Measurements from ENCODE around the gene ABLIM3. TPM values are rescaled to one million over a fixed set of nuclear protein-coding genes. Genes with fewer than 3 reads are reported as not detected.
A peak's percentile ranks its signal among the peaks of the same experiment; 100 is the strongest.

Gene ABLIM3
- total and polyA plus RNA-seq, 9 donors = 1.7 to 26.4 (median 6.2) TPM

GRCh38 chr5:149228618-149229297 is 87.5 kb downstream of the ABLIM3 start:
- H3K27ac ChIP-seq = no peak overlapping the region

GRCh38 chr5:149229298-149229937 is 88.1 kb downstream of the ABLIM3 start:
- 51 to 54% (median 53%) methylated on average over 6 of the region's 6 CpGs for WGBS, 3 donors
- no peak overlapping the region for H3K27ac ChIP-seq
- intact Hi-C loops (cut with DNase I) = loop anchor here in 1 of 4 donors (5.0 kb wide), 1 partner anchor 87 kb away; the partner anchor contains the start of gene ABLIM3
- TF ChIP-seq, protein P1, sequence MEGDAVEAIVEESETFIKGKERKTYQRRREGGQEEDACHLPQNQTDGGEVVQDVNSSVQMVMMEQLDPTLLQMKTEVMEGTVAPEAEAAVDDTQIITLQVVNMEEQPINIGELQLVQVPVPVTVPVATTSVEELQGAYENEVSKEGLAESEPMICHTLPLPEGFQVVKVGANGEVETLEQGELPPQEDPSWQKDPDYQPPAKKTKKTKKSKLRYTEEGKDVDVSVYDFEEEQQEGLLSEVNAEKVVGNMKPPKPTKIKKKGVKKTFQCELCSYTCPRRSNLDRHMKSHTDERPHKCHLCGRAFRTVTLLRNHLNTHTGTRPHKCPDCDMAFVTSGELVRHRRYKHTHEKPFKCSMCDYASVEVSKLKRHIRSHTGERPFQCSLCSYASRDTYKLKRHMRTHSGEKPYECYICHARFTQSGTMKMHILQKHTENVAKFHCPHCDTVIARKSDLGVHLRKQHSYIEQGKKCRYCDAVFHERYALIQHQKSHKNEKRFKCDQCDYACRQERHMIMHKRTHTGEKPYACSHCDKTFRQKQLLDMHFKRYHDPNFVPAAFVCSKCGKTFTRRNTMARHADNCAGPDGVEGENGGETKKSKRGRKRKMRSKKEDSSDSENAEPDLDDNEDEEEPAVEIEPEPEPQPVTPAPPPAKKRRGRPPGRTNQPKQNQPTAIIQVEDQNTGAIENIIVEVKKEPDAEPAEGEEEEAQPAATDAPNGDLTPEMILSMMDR (IDR thresholded peaks at IDR 0.05) = no peak
- no peak for TF ChIP-seq EP300 (IDR thresholded peaks at IDR 0.05)
- TF ChIP-seq POLR2A (IDR thresholded peaks at IDR 0.05) = no peak
- no peaks in the 10 kb centered on the region for H3K4me1 ChIP-seq (ENCODE audit: insufficient read depth)
- no peaks in the 10 kb centered on the region for H3K36me3 ChIP-seq
- no peaks in the 10 kb centered on the region for H3K27me3 ChIP-seq
- no peaks in the 10 kb centered on the region for H3K9me3 ChIP-seq
- no peak for DNase-seq
- H3K4me3 ChIP-seq = no peak overlapping the region

More at GRCh38 chr5:149228618-149229297, 87.5 kb downstream of the ABLIM3 start:
- intact Hi-C loops (cut with DNase I) = loop anchor here in 1 of 4 donors (5.0 kb wide), 1 partner anchor 86 kb away; the partner anchor contains the start of gene ABLIM3
- Histone ChIP-seq H3K9me3 (no peaks in the 10 kb centered on the region), H3K4me3 (no peak overlapping the region), H3K36me3 (no peaks in the 10 kb centered on the region), H3K27me3 (no peaks in the 10 kb centered on the region), H3K4me1 (ENCODE audit: insufficient read depth) (no peaks in the 10 kb centered on the region)
- no peak for TF ChIP-seq EP300 (IDR thresholded peaks at IDR 0.05)
- TF ChIP-seq, protein P1 (IDR thresholded peaks at IDR 0.05) = peak in 2 of 3 donors; percentile 35 to 42
- TF ChIP-seq POLR2A (IDR thresholded peaks at IDR 0.05) = no peak
- peak in 1 of 5 donors; percentile 36 for DNase-seq
- WGBS, 3 donors = 11 to 23% (median 19%) methylated on average over 5 of the region's 5 CpGs

- H3K36me3 ChIP-seq = no peaks in the 10 kb centered on the region
- H3K27me3 ChIP-seq = no peaks in the 10 kb centered on the region
- TF ChIP-seq EP300 (IDR thresholded peaks at IDR 0.05) (no peak), POLR2A (IDR thresholded peaks at IDR 0.05) (no peak)
- TF ChIP-seq, protein P1 (IDR thresholded peaks at IDR 0.05) = no peak
- DNase-seq = no peak
- no peaks in the 10 kb centered on the region for H3K9me3 ChIP-seq
- no peak overlapping the region for H3K27ac ChIP-seq
- intact Hi-C loops (cut with DNase I) = no loop called here
- no peaks in the 10 kb centered on the region for H3K4me1 ChIP-seq (ENCODE audit: insufficient read depth)
- H3K4me3 ChIP-seq = no peak overlapping the region
These were observed 94.5 kb downstream of the ABLIM3 start for GRCh38 chr5:149235841-149236240.

DNA sequence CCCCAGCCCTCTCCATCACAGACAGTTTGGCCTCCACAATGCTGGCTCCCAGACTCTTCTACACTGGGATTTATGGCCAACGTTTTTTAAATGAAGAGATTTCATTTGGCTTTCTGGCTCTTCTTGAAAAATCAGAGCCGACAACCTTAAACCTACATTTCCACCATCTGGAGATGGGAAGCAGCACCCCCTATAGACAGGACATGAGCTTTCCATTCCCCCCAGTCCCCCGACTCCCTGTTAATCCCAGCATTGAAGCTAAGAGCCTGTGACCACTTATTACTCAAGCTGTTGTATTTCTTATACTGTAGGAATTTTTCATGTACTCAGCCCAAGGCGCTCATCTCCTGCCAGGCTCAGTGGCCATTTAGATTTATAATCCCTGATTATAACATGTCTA is 96.4 kb downstream of the ABLIM3 start:
- no peaks in the 10 kb centered on the region for H3K9me3 ChIP-seq
- no peaks in the 10 kb centered on the region for H3K4me1 ChIP-seq (ENCODE audit: insufficient read depth)
- intact Hi-C loops (cut with DNase I) = no loop called here
- no peaks in the 10 kb centered on the region for H3K27me3 ChIP-seq
- TF ChIP-seq EP300 (IDR thresholded peaks at IDR 0.05) (no peak), POLR2A (IDR thresholded peaks at IDR 0.05) (no peak)
- TF ChIP-seq, protein P1 (IDR thresholded peaks at IDR 0.05) = no peak
- whole genome bisulfite sequencing, 3 donors = 36 to 49% (median 36%) methylated on average over 4 of the region's 4 CpGs
- DNase-seq = no peak
- H3K27ac ChIP-seq = no peak overlapping the region
- H3K36me3 ChIP-seq = no peaks in the 10 kb centered on the region
- H3K4me3 ChIP-seq = no peak overlapping the region
